HepG2 (cell line): Measurements from ENCODE around the gene ZSCAN20. TPM values are rescaled to one million over a fixed set of nuclear protein-coding genes. Genes with fewer than 3 reads are reported as not detected.

Experiments used
- ATAC-seq: fragments of 200-7000 bp; cut with Tn5 transposase; 3 replicates; pipeline ENCODE4 v1.9.1; 2020; ENCODE audit warnings: mild to moderate bottlenecking, moderate library complexity
- BruUV-seq: library from RNA; stranded (reverse); fragments of 400-500 nt; replicated peaks from 2 replicates; lab custom pipeline; 2021; lab: Mats Ljungman, UMichigan
- CTCF ChIA-PET: fragments of 300-600 bp; formaldehyde crosslinking; extraction: SDS; loops from one replicate; lab custom pipeline; 2021; ENCODE audit warnings: low total read pairs, inconsistent platforms, low intra/inter-chr PET ratio; lab: Yijun Ruan, JAX
- POLR2A ChIA-PET: fragments of 350-600 bp; sonication (Branson Sonifier 250); formaldehyde crosslinking; loops from one replicate; lab custom pipeline; 2020; ENCODE audit warnings: antibody characterized with exemption, inconsistent platforms; lab: Yijun Ruan, JAX
- DNase-seq: peaks from one replicate; pipeline ENCODE4 v3.0.0-alpha.2; 2015; ENCODE audit warnings: low spot score
- FAIRE-seq: peaks from 3 replicates; lab custom pipeline; 2011; peaks lifted over from hg19 to GRCh38; lab: Jason Lieb, UNC
- H2AFZ ChIP-seq: one replicate; pipeline ENCODE4 v1.6.1; 2011; ENCODE audit warnings: low read length, inconsistent platforms
- H3K27ac ChIP-seq: fragments of 300-600 bp; 3 replicates; pipeline ENCODE4 v1.8.0; 2011; ENCODE audit warnings: mixed run types, mild to moderate bottlenecking, mixed read lengths, low read length, inconsistent platforms; ENCODE audit not compliant: insufficient read depth; ENCODE audit errors: extremely low read length
- H3K27me3 ChIP-seq, 2 experiments: fragments of 200-600 bp in 1 of 2; 2 replicates in 1 of 2; 3 replicates in 1 of 2; pipeline versions ENCODE4 v1.6.0 to v1.8.0; 2011; ENCODE audit warnings: low read length in 2 of 2, mild to moderate bottlenecking in 2 of 2, moderate library complexity in 2 of 2, inconsistent platforms in 1 of 2; ENCODE audit not compliant: insufficient read depth in 2 of 2, control insufficient read depth in 1 of 2
- H3K36me3 ChIP-seq, 2 experiments: fragments of 200-600 bp in 1 of 2; replicated peaks in 1 of 2; 2 replicates in 1 of 2; 3 replicates in 1 of 2; pipeline versions ENCODE4 v1.5.1 to v1.8.0; 2011; ENCODE audit warnings: low read length in 2 of 2, inconsistent platforms in 1 of 2; ENCODE audit not compliant: insufficient read depth in 2 of 2, control insufficient read depth in 1 of 2
- H3K4me1 ChIP-seq: 2 replicates; pipeline ENCODE4 v1.5.1; 2012; ENCODE audit warnings: low read length, inconsistent platforms; ENCODE audit not compliant: insufficient read depth
- H3K4me2 ChIP-seq: 2 replicates; pipeline ENCODE4 v1.6.0; 2011; ENCODE audit warnings: low read depth, low read length, inconsistent platforms
- H3K4me3 ChIP-seq, 3 experiments: fragments of 200-600 bp in 1 of 3; sonication (generic), shearing (Covaris generic) in 1 of 3; replicated peaks in 1 of 3; 2 replicates each; pipeline ENCODE4 v1.5.1; 2011 to 2016; ENCODE audit warnings: low read length in 3 of 3, inconsistent platforms in 2 of 3, low read depth in 2 of 3, mild to moderate bottlenecking in 2 of 3, control low read depth in 1 of 3, mixed read lengths in 1 of 3; ENCODE audit not compliant: insufficient read depth in 1 of 3
- H3K79me2 ChIP-seq: one replicate; pipeline ENCODE4 v1.6.1; 2011; ENCODE audit warnings: low read length, inconsistent platforms; ENCODE audit not compliant: insufficient read depth
- H3K9ac ChIP-seq: 2 replicates; pipeline ENCODE4 v1.6.0; 2011; ENCODE audit warnings: mild to moderate bottlenecking, low read depth, low read length, inconsistent platforms; ENCODE audit not compliant: insufficient read depth
- H3K9me3 ChIP-seq: 2 replicates; pipeline ENCODE4 v1.5.1; 2012; ENCODE audit warnings: mild to moderate bottlenecking, low read length
- H4K20me1 ChIP-seq: 2 replicates; pipeline ENCODE4 v1.6.0; 2011; ENCODE audit warnings: inconsistent platforms, mild to moderate bottlenecking, low read length, moderate library complexity; ENCODE audit not compliant: insufficient read depth
- ARID5B ChIP-seq: IDR thresholded peaks from 2 replicates; pipeline ENCODE4 v1.4.0; 2020; ENCODE audit warnings: mild to moderate bottlenecking, missing genetic modification reagents
- BRCA1 ChIP-seq: sonication (generic); formaldehyde crosslinking; IDR thresholded peaks from 2 replicates; pipeline ENCODE4 v1.4.0; 2020; ENCODE audit warnings: missing genetic modification reagents
- ELF1 ChIP-seq: sonication (generic); formaldehyde crosslinking; IDR thresholded peaks from 2 replicates; pipeline ENCODE4 v1.4.0; 2020; ENCODE audit warnings: missing genetic modification reagents
- JUNB ChIP-seq: sonication (generic); formaldehyde crosslinking; IDR thresholded peaks from 2 replicates; pipeline ENCODE4 v1.8.0; 2022; ENCODE audit warnings: missing genetic modification reagents, mild to moderate bottlenecking, borderline replicate concordance
- KLF6 ChIP-seq: IDR thresholded peaks from 2 replicates; pipeline ENCODE4 v1.8.0; 2016; ENCODE audit warnings: missing biosample characterization, missing genetic modification reagents
- MEF2D ChIP-seq: sonication (generic); formaldehyde crosslinking; IDR thresholded peaks from 2 replicates; pipeline ENCODE4 v1.5.1; 2020; ENCODE audit warnings: mild to moderate bottlenecking, missing genetic modification reagents
- RARA ChIP-seq: IDR thresholded peaks from 2 replicates; pipeline ENCODE4 v1.6.1; 2016; ENCODE audit warnings: missing genetic modification reagents, missing compliant biosample characterization
- RBAK ChIP-seq: sonication (generic); formaldehyde crosslinking; IDR thresholded peaks from 2 replicates; pipeline ENCODE4 v1.5.1; 2020; ENCODE audit warnings: mild to moderate bottlenecking, missing genetic modification reagents
- RELA ChIP-seq: sonication (generic); formaldehyde crosslinking; IDR thresholded peaks from 2 replicates; pipeline ENCODE4 v1.4.0; 2020; ENCODE audit warnings: missing genetic modification reagents
- RFX1 ChIP-seq: fragments of 450-650 bp; IDR thresholded peaks from 2 replicates; pipeline ENCODE4 v1.6.1; 2017
- ZBTB2 ChIP-seq: sonication (generic); formaldehyde crosslinking; IDR thresholded peaks from 2 replicates; pipeline ENCODE4 v1.8.0; 2022; ENCODE audit warnings: low read depth, missing genetic modification reagents
- ZNF331 ChIP-seq: sonication (generic); formaldehyde crosslinking; IDR thresholded peaks from 2 replicates; pipeline ENCODE4 v1.4.0; 2020; ENCODE audit warnings: missing genetic modification reagents
- ZNF83 ChIP-seq: sonication (generic); formaldehyde crosslinking; IDR thresholded peaks from 2 replicates; pipeline ENCODE4 v1.4.0; 2020; ENCODE audit warnings: missing genetic modification reagents, mild to moderate bottlenecking, borderline replicate concordance
- WGBS: methylation state at CpG from one replicate; pipeline ENCODE4 v1.1.6; 2017; ENCODE audit warnings: low lambda C conversion rate; 5-methylcytosine and 5-hydroxymethylcytosine counted together
- in situ Hi-C: cut with HindIII; loops from 2 replicates; pipeline ENCODE4 v1.10.0; 2017; ENCODE audit warnings: low pct_unique_long_range_greater_than_20kb; ENCODE audit not compliant: extremely low pct_ligation_motif_present
- intact Hi-C: fragments of 100-400 bp; cut with micrococcal nuclease; formaldehyde crosslinking; loops from one replicate; pipeline ENCODE4 v1.10.0; 2022; ENCODE audit not compliant: unreplicated experiment
- polyA plus RNA-seq, 8 experiments: library from polyadenylated mRNA; depleted of rRNA in 3 of 8; stranded (reverse) in 7 of 8; unstranded in 1 of 8; fragments of >200 nt; fragmentation: Illumina TruSeq in 4 of 8; extraction: Trizol in 4 of 8; gene quantifications; 2 replicates each; pipeline versions ENCODE4 v1.2.1 to v1.2.3, GENCODE V29; 2011 to 2016; ENCODE audit warnings: low read depth in 4 of 8, missing spikeins in 1 of 8, mixed read lengths in 1 of 8; ENCODE audit not compliant: insufficient read depth in 1 of 8
- total RNA-seq, 5 experiments: library from RNA; depleted of rRNA; stranded (reverse); fragments of >200 nt; fragmentation: Illumina TruSeq; extraction: Trizol; gene quantifications; 2 replicates each; pipeline ENCODE4 v1.2.3, GENCODE V29; 2016; ENCODE audit warnings: low read depth in 1 of 5
- TF ChIP-seq, protein P1 (sequence below): sonication (generic); formaldehyde crosslinking; IDR thresholded peaks from 2 replicates; pipeline ENCODE4 v1.4.0; 2020; ENCODE audit warnings: mild to moderate bottlenecking, low read depth, missing genetic modification reagents
- TF ChIP-seq, protein P2 (sequence below): sonication (generic); formaldehyde crosslinking; IDR thresholded peaks from 2 replicates; pipeline ENCODE4 v1.8.1; 2023; ENCODE audit warnings: mild to moderate bottlenecking, inconsistent platforms, moderate library complexity, missing genetic modification reagents, borderline replicate concordance

The ZSCAN20 gene
- total and polyA plus RNA-seq, 2 of the 13 experiments (the other 11 are each of a cell fraction or from before 2014, with no cell fraction given): 1.1 to 2.8 TPM

- ChIA-PET CTCF (no interaction called here), POLR2A (no interaction called here)
- Histone ChIP-seq H4K20me1 (no peaks in the 10 kb centered on the region), H2AFZ (no peak overlapping the region), H3K4me2 (no peak overlapping the region), H3K27ac (no peak overlapping the region), H3K36me3 (no peaks in the 10 kb centered on the region), H3K79me2 (no peaks in the 10 kb centered on the region), H3K27me3 (peaks cover 0 to 21% of the 10 kb centered on the region in 2 experiments; a peak in 2 of 5 replicates), H3K4me1 (peaks cover 40% of the 10 kb centered on the region), H3K4me3 (no peak overlapping the region), H3K9me3 (no peaks in the 10 kb centered on the region), H3K9ac (no peak overlapping the region)
- FAIRE-seq (no peak), ATAC-seq (no peak), DNase-seq (peak; percentile 75)
- in situ Hi-C loops: no loop called here
- BruUV-seq: no TSS peak
- intact Hi-C loops: no loop called here
- 0% methylated on average over 3 of the region's 3 CpGs for WGBS
- TF ChIP-seq RFX1 (no peak), ARID5B (CRISPR knock-in tag) (0 out of 2 replicates have a peak, but pooled peaks have one; percentile 61), JUNB (CRISPR knock-in tag) (peak; percentile 80), ELF1 (CRISPR knock-in tag) (peak; percentile 48; the same call in 1 of the 2 replicates), RARA (CRISPR knock-in tag) (peak; percentile 87), MEF2D (CRISPR knock-in tag) (no peak), ZNF83 (CRISPR knock-in tag) (no peak), ZNF331 (CRISPR knock-in tag) (no peak), RBAK (CRISPR knock-in tag) (no peak), KLF6 (CRISPR knock-in tag) (no peak), ZBTB2 (CRISPR knock-in tag) (no peak), RELA (CRISPR knock-in tag) (no peak), BRCA1 (CRISPR knock-in tag) (no peak)
- TF ChIP-seq, protein P1, sequence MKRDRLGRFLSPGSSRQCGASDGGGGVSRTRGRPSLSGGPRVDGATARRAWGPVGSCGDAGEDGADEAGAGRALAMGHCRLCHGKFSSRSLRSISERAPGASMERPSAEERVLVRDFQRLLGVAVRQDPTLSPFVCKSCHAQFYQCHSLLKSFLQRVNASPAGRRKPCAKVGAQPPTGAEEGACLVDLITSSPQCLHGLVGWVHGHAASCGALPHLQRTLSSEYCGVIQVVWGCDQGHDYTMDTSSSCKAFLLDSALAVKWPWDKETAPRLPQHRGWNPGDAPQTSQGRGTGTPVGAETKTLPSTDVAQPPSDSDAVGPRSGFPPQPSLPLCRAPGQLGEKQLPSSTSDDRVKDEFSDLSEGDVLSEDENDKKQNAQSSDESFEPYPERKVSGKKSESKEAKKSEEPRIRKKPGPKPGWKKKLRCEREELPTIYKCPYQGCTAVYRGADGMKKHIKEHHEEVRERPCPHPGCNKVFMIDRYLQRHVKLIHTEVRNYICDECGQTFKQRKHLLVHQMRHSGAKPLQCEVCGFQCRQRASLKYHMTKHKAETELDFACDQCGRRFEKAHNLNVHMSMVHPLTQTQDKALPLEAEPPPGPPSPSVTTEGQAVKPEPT (CRISPR knock-in tag): no peak
- TF ChIP-seq, protein P2, sequence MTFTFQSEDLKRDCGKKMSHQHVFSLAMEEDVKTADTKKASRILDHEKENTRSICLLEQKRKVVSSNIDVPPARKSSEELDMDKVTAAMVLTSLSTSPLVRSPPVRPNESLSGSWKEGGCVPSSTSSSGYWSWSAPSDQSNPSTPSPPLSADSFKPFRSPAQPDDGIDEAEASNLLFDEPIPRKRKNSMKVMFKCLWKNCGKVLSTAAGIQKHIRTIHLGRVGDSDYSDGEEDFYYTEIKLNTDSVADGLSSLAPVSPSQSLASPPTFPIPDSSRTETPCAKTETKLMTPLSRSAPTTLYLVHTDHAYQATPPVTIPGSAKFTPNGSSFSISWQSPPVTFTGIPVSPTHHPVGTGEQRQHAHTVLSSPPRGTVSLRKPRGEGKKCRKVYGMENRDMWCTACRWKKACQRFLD (CRISPR knock-in tag): no peak
These were observed 38.7 kb upstream of the ZSCAN20 start for GRCh38 chr1:33433509-33434362.
